ENCODE data around the gene HABP2. TPM values are rescaled to one million over a fixed set of nuclear protein-coding genes. Genes with fewer than 3 reads are reported as not detected.

HABP2 gene
- total and polyA plus RNA-seq, 2 of the 4 experiments (the other 2 are of a cell fraction), result not detected

GRCh38 chr10:113563306-113564088 lies 10.6 kb downstream of the HABP2 start:
- ATAC-seq (ENCODE audit: low read depth) (peak; percentile 100), DNase-seq (peak; percentile 54)
- H2AFZ ChIP-seq (replicated peaks; ENCODE audit: low read length, poor library complexity), result peak overlapping the region; percentile 91
- H3K23ac ChIP-seq (ENCODE audit: low read depth, low read length), result no peak overlapping the region
- intact Hi-C loops (cut with micrococcal nuclease) (no loop called here), in situ Hi-C loops (cut with MboI; ENCODE audit: low sequenced_read_pairs) (no loop called here), dilution Hi-C loops (cut with HindIII; ENCODE audit: low sequenced_read_pairs, unreplicated experiment) (no loop called here)
- no peaks in the 10 kb centered on the region for H3K9me1 ChIP-seq (ENCODE audit: insufficient read depth, low read length)
- no peaks in the 10 kb centered on the region for H4K20me1 ChIP-seq (ENCODE audit: insufficient read depth, low read length)
- peak overlapping the region; percentile 43 for H3K4me3 ChIP-seq (ENCODE audit: insufficient read depth, low read depth, low read length)
- no peak overlapping the region for H3K14ac ChIP-seq (replicated peaks; ENCODE audit: low read depth, low read length)
- no peaks in the 10 kb centered on the region for H3K9me3 ChIP-seq (ENCODE audit: control insufficient read depth, insufficient read depth, low read length)
- H2BK20ac ChIP-seq (ENCODE audit: low read depth, low read length), result no peak overlapping the region
- H3K79me1 ChIP-seq (ENCODE audit: low read depth in 1 of 2, low read length in 2 of 2), result no peaks in the 10 kb centered on the region
- no peak overlapping the region for H2BK5ac ChIP-seq (ENCODE audit: low read depth, low read length, poor library complexity, severe bottlenecking)
- no peaks in the 10 kb centered on the region for H3K36me3 ChIP-seq (ENCODE audit: control insufficient read depth, insufficient read depth, low read length)
- H3K56ac ChIP-seq (ENCODE audit: extremely low read depth, insufficient read depth, low read length), result no peak overlapping the region
- H4K5ac ChIP-seq (ENCODE audit: low read depth, low read length), result no peak overlapping the region
- no peak overlapping the region for H3K18ac ChIP-seq (ENCODE audit: low read depth, low read length)
- H2AK9ac ChIP-seq (replicated peaks; ENCODE audit: low read depth, low read length, poor library complexity), result no peak overlapping the region
- BruUV-seq (replicated peaks), result no TSS peak
- H3K4me2 ChIP-seq (ENCODE audit: low read depth, low read length), result peak overlapping the region; percentile 97
- H2BK15ac ChIP-seq (ENCODE audit: low read depth, low read length), result no peak overlapping the region
- H3K4ac ChIP-seq (ENCODE audit: low read depth, low read length), result no peak overlapping the region
- no peak overlapping the region for H4K91ac ChIP-seq (ENCODE audit: insufficient read depth, low read depth, low read length)
- no peak overlapping the region for H4K8ac ChIP-seq (ENCODE audit: low read depth in 2 of 2, low read length in 2 of 2)
- POLR2A ChIA-PET (ENCODE audit: unreplicated experiment), result no interaction called here
- H2BK120ac ChIP-seq (ENCODE audit: low read depth, low read length), result no peak overlapping the region
- H3K9ac ChIP-seq (ENCODE audit: low read depth, low read length), result peak overlapping the region; percentile 54
- H3K4me1 ChIP-seq (ENCODE audit: control insufficient read depth, insufficient read depth, low read length), result no peaks in the 10 kb centered on the region
- CTCF ChIA-PET, result interaction anchor here (1.2 to 1.6 kb wide), 2 partner anchors 9 to 11 kb away, joined by 4 to 7 read pairs; no protein-coding TSS in a partner anchor
- no peak overlapping the region for H2AK5ac ChIP-seq (ENCODE audit: low read depth, low read length)
- no peak overlapping the region for H3K27ac ChIP-seq (ENCODE audit: insufficient read depth, low read length)
- WGBS, 2 experiments (ENCODE audit: extremely low coverage in 2 of 2, insufficient read length in 1 of 2), result 7% methylated on average over 10 of the region's 18 CpGs; no CpG with 5 or more reads in 1 of the 2 experiments
- H3K27me3 ChIP-seq (ENCODE audit: control insufficient read depth, insufficient read depth, low read length), result peaks cover under 1% of the 10 kb centered on the region; the same call in 1 of the 2 replicates
- TF ChIP-seq CHD1 (IDR thresholded peaks at IDR 0.05; ENCODE audit: low read depth, low read length), result no peak
- TF ChIP-seq RFX5 (IDR thresholded peaks at IDR 0.05; ENCODE audit: low read depth, low read length), result no peak
- peak; percentile 54 for TF ChIP-seq SMC3 (IDR thresholded peaks at IDR 0.05; ENCODE audit: low read depth, low read length)
- no peak for TF ChIP-seq NFE2L2 (IDR thresholded peaks at IDR 0.05; ENCODE audit: low read depth, low read length)
- peak; percentile 78 for TF ChIP-seq RAD21 (IDR thresholded peaks at IDR 0.05; ENCODE audit: low read length)
- no peak for TF ChIP-seq CEBPB (IDR thresholded peaks at IDR 0.05; ENCODE audit: low read depth, low read length)
- TF ChIP-seq FOS (IDR thresholded peaks at IDR 0.05; ENCODE audit: low read depth, low read length), result no peak
- peak; percentile 86 for TF ChIP-seq CTCF (conservative IDR thresholded peaks at IDR 0.05; ENCODE audit: low read depth, low read length)
- TF ChIP-seq POLR2A (IDR thresholded peaks at IDR 0.05; ENCODE audit: low read depth, low read length), result no peak
- no peak for TF ChIP-seq BHLHE40 (IDR thresholded peaks at IDR 0.05; ENCODE audit: low read depth, low read length)
- TF ChIP-seq MAFK (IDR thresholded peaks at IDR 0.05; ENCODE audit: low read depth, low read length), result no peak
- no peak for TF ChIP-seq ELK1 (IDR thresholded peaks at IDR 0.05; ENCODE audit: borderline replicate concordance, low read depth, low read length)
- TF ChIP-seq USF2 (IDR thresholded peaks at IDR 0.05; ENCODE audit: low read depth, low read length), result no peak
- no peak for TF ChIP-seq MAZ (IDR thresholded peaks at IDR 0.05; ENCODE audit: borderline replicate concordance, low read depth, low read length)
- no peak for TF ChIP-seq MXI1 (IDR thresholded peaks at IDR 0.05; ENCODE audit: borderline replicate concordance, low read depth, low read length)

Data from IMR-90 (cell line).